Stimulated activated CD4-positive, alpha-beta T cell treated with anti-CD3 and anti-CD28 coated beads, Interleukin-2, amount 100 ng/mL, for 48 hours (primary cell): ENCODE data around the gene TRIM13.
"Not testable (repeated sequence)": the region's sequence is repeated elsewhere in the genome, so short reads cannot be mapped to it uniquely, and the experiment has no call there.

Experiments
- DNase-seq, 2 donors: peaks; one replicate each; pipeline ENCODE4 v3.0.0-alpha.2; 2020

TRIM13 gene

GRCh38 chr13:49998714-49999624, 2.1 kb downstream of the TRIM13 start:
- no peak for DNase-seq

GRCh38 chr13:50001287-50001686, 4.4 kb downstream of the TRIM13 start:
- no peak for DNase-seq

- no peak for DNase-seq
These were observed 9.7 kb downstream of the TRIM13 start for GRCh38 chr13:50006426-50007135.

- no peak for DNase-seq
These were observed 14.6 kb downstream of the TRIM13 start for GRCh38 chr13:50011461-50011860.

GRCh38 chr13:50012396-50013169, 15.7 kb downstream of the TRIM13 start:
- no peak for DNase-seq

GRCh38 chr13:50014386-50014785, 17.5 kb downstream of the TRIM13 start:
- no peak for DNase-seq

GRCh38 chr13:50015258-50015657, 18.4 kb downstream of the TRIM13 start, which contains the start of gene KCNRG:
Gene KCNRG, plus strand, starts transcription at chr13:50015444. Its CDS starts 50 bp downstream, at chr13:50015494.
- DNase-seq = no peak

- DNase-seq = no peak
These were observed 18.9 kb downstream of the TRIM13 start for GRCh38 chr13:50015750-50016149.

- no peak for DNase-seq
These were observed 19.6 kb downstream of the TRIM13 start for GRCh38 chr13:50016444-50016843.

- DNase-seq = no peak
These were observed 21.0 kb downstream of the TRIM13 start for GRCh38 chr13:50017819-50018218.

- DNase-seq = no peak
These were observed 28.6 kb downstream of the TRIM13 start for GRCh38 chr13:50025436-50025835.

GRCh38 chr13:50026788-50027473, 30.1 kb downstream of the TRIM13 start:
- DNase-seq = no peak

GRCh38 chr13:50030315-50030714, 33.5 kb downstream of the TRIM13 start:
- no peak for DNase-seq

GRCh38 chr13:50033725-50034124, 36.9 kb downstream of the TRIM13 start:
- DNase-seq = no peak

GRCh38 chr13:50037788-50038187, 40.9 kb downstream of the TRIM13 start:
- DNase-seq = no peak

GRCh38 chr13:50038266-50038665, 41.4 kb downstream of the TRIM13 start:
- DNase-seq = no peak

GRCh38 chr13:50052478-50052877, 55.6 kb downstream of the TRIM13 start:
- no peak for DNase-seq

GRCh38 chr13:50053844-50054243, 57.0 kb downstream of the TRIM13 start:
- no peak for DNase-seq

GRCh38 chr13:50055454-50055853, 58.6 kb downstream of the TRIM13 start:
- no peak for DNase-seq

GRCh38 chr13:50060718-50061117, 63.9 kb downstream of the TRIM13 start:
- DNase-seq = no peak

GRCh38 chr13:50062336-50062735, 65.5 kb downstream of the TRIM13 start:
- DNase-seq = not testable (repeated sequence)

GRCh38 chr13:50065712-50066111, 68.9 kb downstream of the TRIM13 start:
- DNase-seq = no peak
